Gastrocnemius medialis (tissue), 4 donors: ENCODE results near the gene TMEM222.

Experiments
- CTCF ChIP-seq, 5 experiments: fragments of 450-650 bp in 3 of 5; fragments of 200-600 bp in 2 of 5; sonication (generic) in 2 of 5; IDR thresholded peaks in 4 of 5; conservative IDR thresholded peaks in 1 of 5; 1 replicate in 4 of 5; 2 replicates in 1 of 5; pipeline ENCODE4 v1.5.1; 2016 to 2019; ENCODE audit warnings: antibody characterized with exemption in 5 of 5, mild to moderate bottlenecking in 3 of 5, moderate library complexity in 3 of 5
- POLR2A ChIP-seq, 2 donors: fragments of 450-650 bp; IDR thresholded peaks; one replicate each; pipeline ENCODE4 v1.6.1; 2017; ENCODE audit warnings: antibody characterized with exemption in 2 of 2, mild to moderate bottlenecking in 2 of 2, moderate library complexity in 2 of 2

GRCh38 chr1:27350663-27351540, 28.9 kb downstream of the TMEM222 start:
- TF ChIP-seq CTCF (IDR thresholded peaks at IDR 0.05 in 4 of 5, conservative IDR thresholded peaks at IDR 0.05 in 1 of 5) (no peak), POLR2A (IDR thresholded peaks at IDR 0.05) (no peak)
